Measurements from ENCODE around the gene NCOR2. TPM values are rescaled to one million over a fixed set of nuclear protein-coding genes. Genes with fewer than 3 reads are reported as not detected.

NCOR2 gene
- total and polyA plus RNA-seq, 2 of the 4 experiments (the other 2 are of a cell fraction): 12.9 to 40.8 TPM

GRCh38 chr12:124531906-124532305 is 35.5 kb downstream of the NCOR2 start:
- TF ChIP-seq SMC3 (IDR thresholded peaks at IDR 0.05; ENCODE audit: low read depth, low read length) (no peak), CEBPB (IDR thresholded peaks at IDR 0.05; ENCODE audit: low read depth, low read length) (no peak), RCOR1 (IDR thresholded peaks at IDR 0.05; ENCODE audit: insufficient replicate concordance, low read length) (no peak), ELK1 (IDR thresholded peaks at IDR 0.05; ENCODE audit: borderline replicate concordance, low read depth, low read length) (no peak), FOS (IDR thresholded peaks at IDR 0.05; ENCODE audit: low read depth, low read length) (no peak), CHD1 (IDR thresholded peaks at IDR 0.05; ENCODE audit: low read depth, low read length) (no peak), NFE2L2 (IDR thresholded peaks at IDR 0.05; ENCODE audit: low read depth, low read length) (no peak)
- POLR2A ChIA-PET (ENCODE audit: unreplicated experiment): no interaction called here
- Histone ChIP-seq H4K91ac (ENCODE audit: insufficient read depth, low read depth, low read length) (no peak overlapping the region), H3K23ac (ENCODE audit: low read depth, low read length) (no peak overlapping the region), H2AFZ (replicated peaks; ENCODE audit: low read length, poor library complexity) (no peak overlapping the region), H3K9me1 (ENCODE audit: insufficient read depth, low read length) (peaks cover 30% of the 10 kb centered on the region), H2AK9ac (replicated peaks; ENCODE audit: low read depth, low read length, poor library complexity) (no peak overlapping the region), H2BK20ac (ENCODE audit: low read depth, low read length) (no peak overlapping the region), H3K36me3 (ENCODE audit: control insufficient read depth, insufficient read depth, low read length) (peaks cover 8% of the 10 kb centered on the region), H3K14ac (replicated peaks; ENCODE audit: low read depth, low read length) (no peak overlapping the region), H2BK15ac (ENCODE audit: low read depth, low read length) (no peak overlapping the region), H3K56ac (ENCODE audit: extremely low read depth, insufficient read depth, low read length) (no peak overlapping the region), H4K8ac (ENCODE audit: low read depth in 2 of 2, low read length in 2 of 2) (no peak overlapping the region), H3K4me2 (ENCODE audit: low read depth, low read length) (no peak overlapping the region), H3K4ac (ENCODE audit: low read depth, low read length) (no peak overlapping the region), H2BK120ac (ENCODE audit: low read depth, low read length) (no peak overlapping the region), H3K79me1 (ENCODE audit: low read depth in 1 of 2, low read length in 2 of 2) (peaks cover 43 to 78% of the 10 kb centered on the region in 2 experiments), H3K4me1 (ENCODE audit: control insufficient read depth, insufficient read depth, low read length) (peaks cover 5% of the 10 kb centered on the region), H3K18ac (ENCODE audit: low read depth, low read length) (no peak overlapping the region), H3K27me3 (ENCODE audit: control insufficient read depth, insufficient read depth, low read length) (no peaks in the 10 kb centered on the region), H3K9ac (ENCODE audit: low read depth, low read length) (no peak overlapping the region), H4K20me1 (ENCODE audit: insufficient read depth, low read length) (peaks cover 89% of the 10 kb centered on the region), H2AK5ac (ENCODE audit: low read depth, low read length) (no peak overlapping the region), H3K4me3 (ENCODE audit: insufficient read depth, low read depth, low read length) (no peak overlapping the region), H4K5ac (ENCODE audit: low read depth, low read length) (no peak overlapping the region), H3K9me3 (ENCODE audit: control insufficient read depth, insufficient read depth, low read length) (0 out of 2 replicates have a peak, but pooled peaks cover 2% of the 10 kb centered on the region), H3K27ac (ENCODE audit: insufficient read depth, low read length) (no peak overlapping the region), H2BK5ac (ENCODE audit: low read depth, low read length, poor library complexity, severe bottlenecking) (no peak overlapping the region)
- CTCF ChIA-PET: no interaction called here
- dilution Hi-C loops (cut with HindIII; ENCODE audit: low sequenced_read_pairs, unreplicated experiment) (no loop called here), intact Hi-C loops (cut with micrococcal nuclease) (no loop called here), in situ Hi-C loops (cut with MboI; ENCODE audit: low sequenced_read_pairs) (no loop called here)
- BruUV-seq (replicated peaks): no TSS peak
- WGBS, 2 experiments (ENCODE audit: extremely low coverage in 2 of 2, insufficient read length in 1 of 2): 100% methylated on average over 2 of the region's 11 CpGs; no CpG with 5 or more reads in 1 of the 2 experiments
- DNase-seq (no peak), ATAC-seq (ENCODE audit: low read depth) (no peak)

Data from IMR-90 (cell line).